Measurements from ENCODE around the gene ZNF490. TPM values are rescaled to one million over a fixed set of nuclear protein-coding genes. Genes with fewer than 3 reads are reported as not detected.

The ZNF490 gene
- total RNA-seq, 1 experiment from 2014 or later, result 6.3 TPM

GRCh38 chr19:12639901-12640613 is 29.4 kb upstream of the ZNF490 start:
- no TSS peak for BruUV-seq (replicated peaks)
- Mint-ChIP-seq H3K36me3 (ENCODE audit: insufficient read depth, unreplicated experiment) (no peaks in the 10 kb centered on the region), H3K27me3 (ENCODE audit: unreplicated experiment) (no peaks in the 10 kb centered on the region), H3K4me1 (ENCODE audit: low read depth, unreplicated experiment) (no peaks in the 10 kb centered on the region), H3K4me3 (ENCODE audit: low read depth, unreplicated experiment) (no peak overlapping the region), H3K27ac (ENCODE audit: unreplicated experiment) (no peak overlapping the region), H3K9me3 (ENCODE audit: low read depth, unreplicated experiment) (peaks cover 3% of the 10 kb centered on the region)
- intact Hi-C loops (cut with micrococcal nuclease; ENCODE audit: unreplicated experiment), result no loop called here
- TF ChIP-seq CTCF (IDR thresholded peaks at IDR 0.05; ENCODE audit: unreplicated experiment), result no peak
- CTCF ChIA-PET, result no interaction called here
- DNase-seq, result no peak

GRCh38 chr19:12638611-12639182 is 28.1 kb upstream of the ZNF490 start:
- Mint-ChIP-seq H3K27me3 (ENCODE audit: unreplicated experiment) (no peaks in the 10 kb centered on the region), H3K4me1 (ENCODE audit: low read depth, unreplicated experiment) (no peaks in the 10 kb centered on the region), H3K27ac (ENCODE audit: unreplicated experiment) (no peak overlapping the region), H3K9me3 (ENCODE audit: low read depth, unreplicated experiment) (peaks cover 3% of the 10 kb centered on the region), H3K36me3 (ENCODE audit: insufficient read depth, unreplicated experiment) (peaks cover 5% of the 10 kb centered on the region), H3K4me3 (ENCODE audit: low read depth, unreplicated experiment) (no peak overlapping the region)
- DNase-seq, result no peak
- no TSS peak for BruUV-seq (replicated peaks)
- CTCF ChIA-PET, result interaction anchor here (0.7 kb wide), 1 partner anchor 330 kb away, joined by 3 read pairs; no protein-coding TSS in a partner anchor
- intact Hi-C loops (cut with micrococcal nuclease; ENCODE audit: unreplicated experiment), result no loop called here
- no peak for TF ChIP-seq CTCF (IDR thresholded peaks at IDR 0.05; ENCODE audit: unreplicated experiment)

- TF ChIP-seq CTCF (IDR thresholded peaks at IDR 0.05; ENCODE audit: unreplicated experiment), result no peak
- Mint-ChIP-seq H3K36me3 (ENCODE audit: insufficient read depth, unreplicated experiment) (peaks cover 12% of the 10 kb centered on the region), H3K27ac (ENCODE audit: unreplicated experiment) (no peak overlapping the region), H3K4me3 (ENCODE audit: low read depth, unreplicated experiment) (no peak overlapping the region), H3K9me3 (ENCODE audit: low read depth, unreplicated experiment) (peaks cover 3% of the 10 kb centered on the region), H3K4me1 (ENCODE audit: low read depth, unreplicated experiment) (no peaks in the 10 kb centered on the region), H3K27me3 (ENCODE audit: unreplicated experiment) (no peaks in the 10 kb centered on the region)
- intact Hi-C loops (cut with micrococcal nuclease; ENCODE audit: unreplicated experiment), result no loop called here
- no TSS peak for BruUV-seq (replicated peaks)
- CTCF ChIA-PET, result no interaction called here
- DNase-seq, result no peak
These were observed 26.0 kb upstream of the ZNF490 start for GRCh38 chr19:12636631-12637030.

- Mint-ChIP-seq H3K4me3 (ENCODE audit: low read depth, unreplicated experiment) (no peak overlapping the region), H3K27me3 (ENCODE audit: unreplicated experiment) (no peaks in the 10 kb centered on the region), H3K9me3 (ENCODE audit: low read depth, unreplicated experiment) (no peaks in the 10 kb centered on the region), H3K36me3 (ENCODE audit: insufficient read depth, unreplicated experiment) (peaks cover 46% of the 10 kb centered on the region), H3K4me1 (ENCODE audit: low read depth, unreplicated experiment) (no peaks in the 10 kb centered on the region), H3K27ac (ENCODE audit: unreplicated experiment) (no peak overlapping the region)
- intact Hi-C loops (cut with micrococcal nuclease; ENCODE audit: unreplicated experiment), result no loop called here
- TSS peak; percentile 24 for BruUV-seq (replicated peaks)
- TF ChIP-seq CTCF (IDR thresholded peaks at IDR 0.05; ENCODE audit: unreplicated experiment), result no peak
- no peak for DNase-seq
- CTCF ChIA-PET, result no interaction called here
These were observed 18.6 kb upstream of the ZNF490 start for GRCh38 chr19:12629215-12629614.
